Activated T-cell treated with anti-CD3 and anti-CD28 coated beads, Interleukin-2, amount 50 U/mL, for 72 hours (primary cell): Measurements from ENCODE around the gene SMARCAL1. TPM values are rescaled to one million over a fixed set of nuclear protein-coding genes. Genes with fewer than 3 reads are reported as not detected.

Source experiments
- ATAC-seq, 2 donors: fragments of 150-1000 bp; cut with Tn5 transposase; replicated peaks in 1 of 2; 2 replicates each; pipeline ENCODE4 v1.10.0; 2021; ENCODE audit warnings: moderate library complexity in 2 of 2, mild to moderate bottlenecking in 1 of 2
- DNase-seq, 2 donors: peaks; one replicate each; pipeline ENCODE4 v3.0.0; 2021 to 2022; ENCODE audit warnings: mixed read lengths in 1 of 2
- H3K27ac Mint-ChIP-seq: one replicate; pipeline ENCODE4 v1.8.0; 2022; ENCODE audit warnings: mild to moderate bottlenecking, moderate library complexity, mixed read lengths
- H3K27me3 Mint-ChIP-seq: one replicate; pipeline ENCODE4 v1.8.0; 2022; ENCODE audit warnings: low read depth, mixed read lengths
- H3K36me3 Mint-ChIP-seq, 2 donors: one replicate each; pipeline ENCODE4 v1.8.0; 2022; ENCODE audit warnings: mixed read lengths in 2 of 2, mild to moderate bottlenecking in 1 of 2; ENCODE audit not compliant: insufficient read depth in 2 of 2
- H3K4me1 Mint-ChIP-seq: one replicate; pipeline ENCODE4 v1.8.0; 2022; ENCODE audit warnings: low read depth, mixed read lengths
- H3K4me3 Mint-ChIP-seq, 2 donors: one replicate each; pipeline ENCODE4 v1.8.0; 2022; ENCODE audit warnings: mild to moderate bottlenecking in 2 of 2, mixed read lengths in 2 of 2, moderate library complexity in 2 of 2
- H3K9me3 Mint-ChIP-seq, 2 donors: one replicate each; pipeline ENCODE4 v1.8.0; 2022; ENCODE audit warnings: mixed read lengths in 2 of 2
- total RNA-seq, 2 donors: library from RNA; stranded (reverse); gene quantifications; one replicate each; pipeline ENCODE4 v1.2.3, GENCODE V29; 2022

SMARCAL1 gene
- total RNA-seq, 2 donors from 2014 or later, result 30.9 to 32.5 TPM

GRCh38 chr2:216424274-216424673 lies 12.0 kb downstream of the SMARCAL1 start:
- no peaks in the 10 kb centered on the region for H3K4me1 Mint-ChIP-seq
- no peaks in the 10 kb centered on the region for H3K27me3 Mint-ChIP-seq
- H3K4me3 Mint-ChIP-seq, result no peak overlapping the region
- DNase-seq (no peak), ATAC-seq (no peak)
- H3K27ac Mint-ChIP-seq, result no peak overlapping the region
- peaks cover 20 to 25% of the 10 kb centered on the region in 2 donors for H3K36me3 Mint-ChIP-seq
- peaks cover 0 to 2% of the 10 kb centered on the region in 2 donors for H3K9me3 Mint-ChIP-seq

DNA sequence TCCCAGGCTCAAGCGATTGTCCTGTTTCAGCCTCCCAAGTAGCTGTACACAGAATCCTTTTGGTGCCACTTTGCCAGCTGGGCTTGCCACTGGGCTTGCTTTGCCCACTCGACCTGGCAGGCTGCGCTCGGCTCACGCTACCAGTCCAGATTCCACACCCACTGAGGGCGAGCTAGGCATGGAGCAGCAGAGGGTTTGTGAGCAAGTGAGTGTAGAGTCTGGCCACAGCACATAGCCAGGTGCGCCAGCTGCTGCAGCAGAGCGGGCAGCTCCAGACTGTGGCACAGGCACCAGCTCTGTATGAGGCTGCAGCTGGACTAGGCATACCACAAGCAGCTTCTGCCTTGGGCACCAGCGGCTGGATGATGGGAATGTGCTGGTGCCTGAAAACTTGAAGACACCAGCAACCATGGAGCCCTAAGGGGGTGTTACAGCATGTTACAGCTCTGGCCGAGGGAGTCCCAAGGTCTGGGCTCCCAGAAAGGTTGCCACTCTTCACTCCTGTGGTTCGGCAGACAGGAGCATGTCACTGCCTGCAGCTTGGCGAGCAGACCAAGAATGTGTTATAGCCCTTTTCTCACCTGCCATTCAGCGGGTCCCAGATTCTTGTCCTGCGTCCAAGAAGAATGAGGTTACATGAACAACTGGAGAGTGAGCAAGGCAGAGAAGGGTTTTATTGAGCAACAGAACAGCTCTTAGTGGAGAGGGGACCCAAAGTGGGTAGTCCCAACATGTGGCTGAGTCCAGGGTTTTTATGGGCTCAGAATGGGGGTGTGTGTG lies 12.9 kb downstream of the SMARCAL1 start:
- H3K27ac Mint-ChIP-seq, result no peak overlapping the region
- peaks cover 20 to 28% of the 10 kb centered on the region in 2 donors for H3K36me3 Mint-ChIP-seq
- no peak for DNase-seq
- H3K9me3 Mint-ChIP-seq, result peaks cover 0 to 2% of the 10 kb centered on the region in 2 donors
- no peak overlapping the region for H3K4me3 Mint-ChIP-seq
- no peaks in the 10 kb centered on the region for H3K4me1 Mint-ChIP-seq
- ATAC-seq, result no peak
- no peaks in the 10 kb centered on the region for H3K27me3 Mint-ChIP-seq

- Mint-ChIP-seq H3K27me3 (no peaks in the 10 kb centered on the region), H3K9me3 (peaks cover 0 to 2% of the 10 kb centered on the region in 2 donors), H3K27ac (no peak overlapping the region), H3K4me3 (no peak overlapping the region), H3K36me3 (peaks cover 18 to 24% of the 10 kb centered on the region in 2 donors), H3K4me1 (no peaks in the 10 kb centered on the region)
- no peak for DNase-seq
- no peak for ATAC-seq
Observed at GRCh38 chr2:216426166-216426777, 14.0 kb downstream of the SMARCAL1 start.

DNA sequence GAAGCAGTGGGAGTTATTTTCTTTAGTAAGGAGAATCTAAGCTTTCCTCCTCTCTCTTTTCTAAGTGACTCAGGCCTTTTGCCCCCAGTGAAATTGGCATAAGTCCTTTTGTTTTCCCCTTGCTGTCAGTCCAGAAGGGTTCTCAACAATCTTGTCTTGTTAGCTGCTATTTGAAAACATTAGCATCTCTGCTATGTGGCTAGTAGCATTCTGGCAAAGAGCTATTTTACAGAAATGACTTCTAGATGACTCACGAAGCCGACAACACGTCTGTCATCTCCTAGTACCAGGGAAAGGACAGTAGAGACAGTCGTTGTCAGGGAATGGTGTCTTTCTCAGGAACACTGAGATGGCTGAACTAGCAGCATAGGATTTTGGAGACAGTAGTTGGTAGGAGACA lies 14.7 kb downstream of the SMARCAL1 start:
- Mint-ChIP-seq H3K27ac (no peak overlapping the region), H3K27me3 (no peaks in the 10 kb centered on the region), H3K4me3 (no peak overlapping the region), H3K36me3 (peaks cover 18 to 22% of the 10 kb centered on the region in 2 donors), H3K4me1 (no peaks in the 10 kb centered on the region), H3K9me3 (peaks cover 0 to 2% of the 10 kb centered on the region in 2 donors)
- DNase-seq (no peak), ATAC-seq (no peak)

GRCh38 chr2:216428618-216429350 lies 16.5 kb downstream of the SMARCAL1 start:
- Mint-ChIP-seq H3K9me3 (peaks cover 0 to 2% of the 10 kb centered on the region in 2 donors), H3K27ac (peak overlapping the region; percentile 52), H3K4me3 (no peak overlapping the region), H3K27me3 (no peaks in the 10 kb centered on the region), H3K4me1 (no peaks in the 10 kb centered on the region), H3K36me3 (peaks cover 18 to 24% of the 10 kb centered on the region in 2 donors)
- ATAC-seq, result no peak
- no peak for DNase-seq

DNA sequence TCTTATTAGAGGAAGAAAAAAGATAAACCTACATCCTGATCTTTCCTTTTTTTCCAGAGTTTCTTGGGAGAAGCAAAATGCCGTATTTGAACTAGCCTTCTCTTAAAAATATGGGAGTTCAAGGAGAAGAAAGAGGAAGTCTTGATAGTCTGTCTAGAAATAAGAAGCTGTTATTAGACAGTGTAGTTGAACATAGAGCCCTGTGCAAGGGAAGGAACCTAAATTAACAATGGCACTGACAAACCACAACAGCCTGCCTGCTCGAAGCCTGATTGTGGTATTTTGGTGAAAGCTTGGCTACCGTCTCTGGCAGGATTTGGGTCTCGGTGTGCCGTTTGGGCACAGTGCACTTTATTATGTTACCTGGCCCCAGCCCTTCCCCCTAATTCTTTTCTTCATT lies 17.1 kb downstream of the SMARCAL1 start:
- no peak overlapping the region for H3K4me3 Mint-ChIP-seq
- H3K36me3 Mint-ChIP-seq, result peaks cover 14 to 22% of the 10 kb centered on the region in 2 donors
- H3K27ac Mint-ChIP-seq, result no peak overlapping the region
- no peak for ATAC-seq
- no peaks in the 10 kb centered on the region for H3K27me3 Mint-ChIP-seq
- H3K4me1 Mint-ChIP-seq, result no peaks in the 10 kb centered on the region
- no peak for DNase-seq
- peaks cover 0 to 2% of the 10 kb centered on the region in 2 donors for H3K9me3 Mint-ChIP-seq

- ATAC-seq (no peak), DNase-seq (no peak)
- H3K4me3 Mint-ChIP-seq, result no peak overlapping the region
- H3K36me3 Mint-ChIP-seq, result peaks cover 10 to 20% of the 10 kb centered on the region in 2 donors
- H3K27me3 Mint-ChIP-seq, result no peaks in the 10 kb centered on the region
- H3K27ac Mint-ChIP-seq, result no peak overlapping the region
- no peaks in the 10 kb centered on the region for H3K4me1 Mint-ChIP-seq
- H3K9me3 Mint-ChIP-seq, result no peaks in the 10 kb centered on the region
Observed at GRCh38 chr2:216430811-216431530, 18.7 kb downstream of the SMARCAL1 start.

- peak in 1 of 2 donors; percentile 60 for ATAC-seq
Observed at GRCh38 chr2:216431531-216431856, 19.2 kb downstream of the SMARCAL1 start.

GRCh38 chr2:216436383-216436782 lies 24.1 kb downstream of the SMARCAL1 start:
- ATAC-seq (no peak), DNase-seq (no peak)
- Mint-ChIP-seq H3K4me3 (no peak overlapping the region), H3K4me1 (no peaks in the 10 kb centered on the region), H3K36me3 (peaks cover 11 to 18% of the 10 kb centered on the region in 2 donors), H3K9me3 (no peaks in the 10 kb centered on the region), H3K27ac (no peak overlapping the region), H3K27me3 (no peaks in the 10 kb centered on the region)

More at GRCh38 chr2:216431531-216431856, 19.2 kb downstream of the SMARCAL1 start:
- H3K27ac Mint-ChIP-seq, result no peak overlapping the region
- H3K36me3 Mint-ChIP-seq, result peaks cover 13 to 22% of the 10 kb centered on the region in 2 donors
- H3K4me3 Mint-ChIP-seq, result no peak overlapping the region
- no peak for DNase-seq
- H3K9me3 Mint-ChIP-seq, result no peaks in the 10 kb centered on the region
- no peaks in the 10 kb centered on the region for H3K27me3 Mint-ChIP-seq
- H3K4me1 Mint-ChIP-seq, result no peaks in the 10 kb centered on the region

GRCh38 chr2:216441308-216442010 lies 29.2 kb downstream of the SMARCAL1 start:
- Mint-ChIP-seq H3K36me3 (peaks cover 5 to 8% of the 10 kb centered on the region in 2 donors), H3K4me1 (no peaks in the 10 kb centered on the region), H3K4me3 (no peak overlapping the region), H3K27ac (no peak overlapping the region), H3K9me3 (no peaks in the 10 kb centered on the region), H3K27me3 (no peaks in the 10 kb centered on the region)
- ATAC-seq (no peak), DNase-seq (no peak)

- DNase-seq (no peak), ATAC-seq (no peak)
- H3K9me3 Mint-ChIP-seq, result peaks cover 1 to 2% of the 10 kb centered on the region in 2 donors
- no peak overlapping the region for H3K4me3 Mint-ChIP-seq
- no peaks in the 10 kb centered on the region for H3K4me1 Mint-ChIP-seq
- H3K27me3 Mint-ChIP-seq, result no peaks in the 10 kb centered on the region
- peaks cover 22 to 31% of the 10 kb centered on the region in 2 donors for H3K36me3 Mint-ChIP-seq
- H3K27ac Mint-ChIP-seq, result no peak overlapping the region
Observed at GRCh38 chr2:216445501-216445900, 33.2 kb downstream of the SMARCAL1 start.

DNA sequence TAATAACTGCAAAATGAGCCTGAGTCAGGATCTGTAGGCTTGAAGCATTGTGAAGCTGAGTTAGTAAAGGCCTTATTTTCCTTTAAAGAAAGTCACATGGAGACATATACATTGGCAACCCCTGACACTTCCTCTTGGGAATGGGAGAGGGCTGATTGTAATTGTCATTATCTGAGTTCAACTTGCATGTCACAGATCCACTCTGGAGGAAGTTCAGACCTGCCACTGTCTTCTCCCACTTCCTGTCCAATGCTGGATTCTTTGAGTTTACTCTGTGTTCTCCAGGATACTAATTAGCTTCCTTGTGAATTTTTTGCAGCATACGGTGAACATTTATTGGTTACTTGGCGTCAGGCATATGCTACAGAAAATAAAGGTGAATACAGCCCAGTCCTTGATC lies 34.1 kb downstream of the SMARCAL1 start:
- Mint-ChIP-seq H3K27ac (no peak overlapping the region), H3K27me3 (no peaks in the 10 kb centered on the region), H3K4me3 (no peak overlapping the region), H3K4me1 (no peaks in the 10 kb centered on the region), H3K36me3 (peaks cover 20 to 31% of the 10 kb centered on the region in 2 donors), H3K9me3 (peaks cover 1 to 2% of the 10 kb centered on the region in 2 donors)
- no peak for DNase-seq
- ATAC-seq, result no peak
